Mucosa of descending colon (tissue), 3 donors: ENCODE results near the gene EXOC2. TPM values are rescaled to one million over a fixed set of nuclear protein-coding genes. Genes with fewer than 3 reads are reported as not detected.
"Not testable (repeated sequence)": the region's sequence is repeated elsewhere in the genome, so short reads cannot be mapped to it uniquely, and the experiment has no call there.

ENCODE experiments used
- ATAC-seq: fragments of 200-7000 bp; cut with Tn5 transposase; one replicate; pipeline ENCODE4 v1.9.1; 2020; ENCODE audit warnings: mild to moderate bottlenecking, moderate library complexity
- DNase-seq, 3 donors: peaks; one replicate each; pipeline ENCODE4 v3.0.0-alpha.2; 2020
- H3K36me3 ChIP-seq: fragments of 200-600 bp; one replicate; pipeline ENCODE4 v1.8.0; 2021; ENCODE audit warnings: low read depth, mild to moderate bottlenecking
- H3K4me1 ChIP-seq: fragments of 200-600 bp; one replicate; pipeline ENCODE4 v1.8.0; 2021; ENCODE audit warnings: low read depth, mild to moderate bottlenecking
- H3K4me3 ChIP-seq: fragments of 200-600 bp; one replicate; pipeline ENCODE4 v1.8.0; 2021; ENCODE audit warnings: mild to moderate bottlenecking
- H3K9me3 ChIP-seq: fragments of 200-600 bp; one replicate; pipeline ENCODE4 v1.8.0; 2021; ENCODE audit warnings: mild to moderate bottlenecking
- intact Hi-C, 2 donors: fragments of 100-400 bp; cut with DNase I in 1 of 2; cut with micrococcal nuclease in 1 of 2; formaldehyde crosslinking; loops; one replicate each; pipeline versions ENCODE4 v1.11.0 to v1.11.1; 2022; cut with DNase I, micrococcal nuclease
- total RNA-seq, 3 donors: library from RNA; stranded (reverse); fragmentation: NEBNext Ultra II Directional in 2 of 3; extraction: Animal tissue kit (Norgen Biotek cat#: 25700) in 2 of 3; gene quantifications; one replicate each; pipeline versions ENCODE4 v1.2.1 to v1.2.4, GENCODE V29; 2021 to 2023
- TF ChIP-seq, protein P1 (sequence below): fragments of 200-600 bp; IDR thresholded peaks from one replicate; pipeline ENCODE4 v1.8.0; 2022; ENCODE audit warnings: antibody characterized with exemption, mild to moderate bottlenecking
- donor health status: DM: no; HTN: no; CAD: no; lungs with moderate emphysema.
- donor health status: DM: no; HTN: no; CAD: no.
- donor health status: DM: no; HTN: yes; CAD: no.

The EXOC2 gene
- total RNA-seq, 3 donors from 2014 or later, result 13.1 to 20.9 (median 17.3) TPM

DNA sequence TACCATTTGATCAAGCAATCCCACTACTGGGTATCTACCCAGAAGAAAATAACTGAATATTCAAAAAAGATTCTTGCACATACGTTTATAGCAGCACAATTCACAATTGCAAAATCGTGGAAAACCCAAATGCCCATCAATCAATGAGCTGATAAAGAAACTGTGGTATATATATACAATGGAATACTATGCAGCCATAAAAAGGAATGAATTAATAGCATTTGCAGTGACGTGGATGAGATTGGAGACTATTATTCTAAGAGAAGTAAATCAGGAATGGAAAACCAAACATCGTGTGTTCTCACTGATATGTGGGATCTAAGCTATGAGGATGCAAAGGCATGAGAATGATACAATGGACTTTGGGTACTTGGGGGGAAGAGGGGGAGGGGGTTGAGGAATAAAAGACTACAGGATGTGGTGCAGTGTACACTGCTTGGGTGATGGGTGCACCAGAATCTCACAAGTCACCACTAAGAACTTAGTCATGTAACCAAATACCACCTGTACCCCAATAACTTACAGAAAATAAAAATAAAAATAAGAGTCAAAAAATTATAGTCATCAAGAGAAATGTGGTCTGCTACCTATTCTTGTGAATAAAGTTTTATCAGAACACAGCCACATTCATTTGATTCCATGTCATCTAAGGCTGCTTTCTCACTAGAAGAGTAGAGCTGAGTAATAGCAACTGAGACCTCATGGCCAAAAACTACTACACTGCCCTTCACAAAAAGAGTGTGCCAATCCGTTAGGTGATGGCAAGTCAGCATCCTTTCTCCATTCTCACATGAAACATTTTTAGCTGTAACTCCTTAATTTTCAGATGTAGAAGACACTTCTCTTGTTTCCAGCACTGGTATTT is 27.3 kb downstream of the EXOC2 start:
- DNase-seq, result no peak
- Histone ChIP-seq H3K4me3 (no peak overlapping the region), H3K9me3 (no peaks in the 10 kb centered on the region), H3K36me3 (no peaks in the 10 kb centered on the region), H3K4me1 (no peaks in the 10 kb centered on the region)
- ATAC-seq, result no peak
- intact Hi-C loops, result no loop called here
- TF ChIP-seq, protein P1, sequence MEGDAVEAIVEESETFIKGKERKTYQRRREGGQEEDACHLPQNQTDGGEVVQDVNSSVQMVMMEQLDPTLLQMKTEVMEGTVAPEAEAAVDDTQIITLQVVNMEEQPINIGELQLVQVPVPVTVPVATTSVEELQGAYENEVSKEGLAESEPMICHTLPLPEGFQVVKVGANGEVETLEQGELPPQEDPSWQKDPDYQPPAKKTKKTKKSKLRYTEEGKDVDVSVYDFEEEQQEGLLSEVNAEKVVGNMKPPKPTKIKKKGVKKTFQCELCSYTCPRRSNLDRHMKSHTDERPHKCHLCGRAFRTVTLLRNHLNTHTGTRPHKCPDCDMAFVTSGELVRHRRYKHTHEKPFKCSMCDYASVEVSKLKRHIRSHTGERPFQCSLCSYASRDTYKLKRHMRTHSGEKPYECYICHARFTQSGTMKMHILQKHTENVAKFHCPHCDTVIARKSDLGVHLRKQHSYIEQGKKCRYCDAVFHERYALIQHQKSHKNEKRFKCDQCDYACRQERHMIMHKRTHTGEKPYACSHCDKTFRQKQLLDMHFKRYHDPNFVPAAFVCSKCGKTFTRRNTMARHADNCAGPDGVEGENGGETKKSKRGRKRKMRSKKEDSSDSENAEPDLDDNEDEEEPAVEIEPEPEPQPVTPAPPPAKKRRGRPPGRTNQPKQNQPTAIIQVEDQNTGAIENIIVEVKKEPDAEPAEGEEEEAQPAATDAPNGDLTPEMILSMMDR, result no peak

- H3K36me3 ChIP-seq, DNase-seq, H3K4me1 ChIP-seq, H3K9me3 ChIP-seq, ATAC-seq, H3K4me3 ChIP-seq, intact Hi-C loops: not testable (repeated sequence)
Observed at GRCh38 chr6:663788-664187, 29.2 kb downstream of the EXOC2 start.

- TF ChIP-seq, protein P1, result no peak
- Histone ChIP-seq H3K9me3 (no peaks in the 10 kb centered on the region), H3K4me3 (no peak overlapping the region), H3K36me3 (no peaks in the 10 kb centered on the region), H3K4me1 (no peaks in the 10 kb centered on the region)
- no peak for DNase-seq
- ATAC-seq, result no peak
- intact Hi-C loops, result no loop called here
Observed at GRCh38 chr6:659716-660581, 33.0 kb downstream of the EXOC2 start.

- intact Hi-C loops, result no loop called here
- no peaks in the 10 kb centered on the region for H3K36me3 ChIP-seq
- H3K4me3 ChIP-seq, result no peak overlapping the region
- H3K9me3 ChIP-seq, result no peaks in the 10 kb centered on the region
- H3K4me1 ChIP-seq, result no peaks in the 10 kb centered on the region
- ATAC-seq (no peak), DNase-seq (no peak)
- TF ChIP-seq, protein P1, result no peak
Observed at GRCh38 chr6:658244-658643, 34.7 kb downstream of the EXOC2 start.

DNA sequence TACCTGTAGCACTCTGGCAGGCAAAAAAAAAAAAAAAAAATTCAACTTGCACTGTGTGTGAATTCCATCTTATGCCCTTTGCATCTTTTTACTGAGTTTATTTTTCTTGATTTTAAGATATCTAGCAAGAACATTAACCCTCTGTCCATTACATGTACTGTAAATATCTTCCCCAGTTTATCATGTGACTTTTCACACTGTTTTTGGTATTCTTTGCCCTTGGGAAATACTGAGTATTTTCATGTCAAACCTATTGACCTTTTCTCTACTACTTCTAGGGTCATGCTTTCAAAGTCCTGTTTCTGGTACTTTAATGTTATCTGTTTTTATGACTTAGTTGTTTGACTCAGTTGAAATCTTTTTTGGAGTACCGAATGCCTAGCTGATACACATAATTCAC is 35.2 kb downstream of the EXOC2 start:
- TF ChIP-seq, protein P1, result no peak
- Histone ChIP-seq H3K4me1 (no peaks in the 10 kb centered on the region), H3K36me3 (no peaks in the 10 kb centered on the region), H3K9me3 (no peaks in the 10 kb centered on the region), H3K4me3 (no peak overlapping the region)
- DNase-seq (no peak), ATAC-seq (no peak)
- intact Hi-C loops, result no loop called here
